Naive thymus-derived CD4-positive, alpha-beta T cell (primary cell): ENCODE data around the gene GFM1. TPM values are rescaled to one million over a fixed set of nuclear protein-coding genes. Genes with fewer than 3 reads are reported as not detected.
A peak's percentile ranks its signal among the peaks of the same experiment; 100 is the strongest.

ENCODE experiments used
- ATAC-seq: fragments of 150-1000 bp; cut with Tn5 transposase; 2 replicates; pipeline ENCODE4 v1.10.0; 2021; ENCODE audit warnings: mild to moderate bottlenecking, moderate library complexity
- CTCF ChIA-PET: fragments of 350-600 bp; sonication (Branson Sonifier 250); formaldehyde crosslinking; loops from one replicate; lab custom pipeline; 2021; ENCODE audit warnings: antibody characterized with exemption; lab: Charles Lee
- POLR2A ChIA-PET: fragments of 350-600 bp; sonication (Branson Sonifier 250); formaldehyde crosslinking; loops from one replicate; lab custom pipeline; 2021; ENCODE audit warnings: antibody characterized with exemption, inconsistent platforms; lab: Charles Lee
- DNase-seq, 9 donors: peaks; one replicate each; pipeline versions ENCODE4 v3.0.0 to v3.0.0-alpha.2; 2020 to 2022; ENCODE audit warnings: mixed read lengths in 1 of 9
- H3K27ac ChIP-seq: one replicate; pipeline ENCODE4 v1.7.0; 2013; ENCODE audit warnings: mild to moderate bottlenecking, low read depth, low read length, moderate library complexity
- H3K27me3 ChIP-seq, 2 donors: one replicate each; pipeline ENCODE4 v1.7.0; 2013; ENCODE audit warnings: low read length in 2 of 2, mild to moderate bottlenecking in 2 of 2, moderate library complexity in 2 of 2; ENCODE audit not compliant: control insufficient read depth in 2 of 2, insufficient read depth in 2 of 2
- H3K36me3 ChIP-seq, 3 experiments: 1 replicate in 2 of 3; 2 replicates in 1 of 3; pipeline ENCODE4 v1.7.0; 2013; ENCODE audit warnings: low read length in 3 of 3, mild to moderate bottlenecking in 3 of 3, moderate library complexity in 1 of 3; ENCODE audit not compliant: insufficient read depth in 3 of 3, control insufficient read depth in 2 of 3
- H3K4me1 ChIP-seq, 2 donors: one replicate each; pipeline ENCODE4 v1.7.0; 2013; ENCODE audit warnings: low read length in 2 of 2, mild to moderate bottlenecking in 2 of 2, moderate library complexity in 1 of 2; ENCODE audit not compliant: control insufficient read depth in 2 of 2, insufficient read depth in 2 of 2
- H3K4me3 ChIP-seq: 2 replicates; pipeline ENCODE4 v1.7.0; 2013; ENCODE audit warnings: mild to moderate bottlenecking, low read length
- H3K9me3 ChIP-seq, 3 experiments: 1 replicate in 2 of 3; 2 replicates in 1 of 3; pipeline ENCODE4 v1.7.0; 2013; ENCODE audit warnings: low read length in 3 of 3; ENCODE audit not compliant: control insufficient read depth in 2 of 3
- H3K27ac Mint-ChIP-seq, 9 donors: one replicate each; pipeline ENCODE4 v1.8.0; 2020 to 2022; ENCODE audit warnings: mixed read lengths in 9 of 9, mild to moderate bottlenecking in 8 of 9, moderate library complexity in 5 of 9, inconsistent platforms in 2 of 9
- H3K27me3 Mint-ChIP-seq, 5 donors: one replicate each; pipeline ENCODE4 v1.8.0; 2021 to 2022; ENCODE audit warnings: mixed read lengths in 5 of 5, mild to moderate bottlenecking in 1 of 5
- H3K36me3 Mint-ChIP-seq, 5 donors: one replicate each; pipeline ENCODE4 v1.8.0; 2020 to 2022; ENCODE audit warnings: mixed read lengths in 5 of 5, mild to moderate bottlenecking in 3 of 5, inconsistent platforms in 1 of 5
- H3K4me1 Mint-ChIP-seq, 7 donors: one replicate each; pipeline ENCODE4 v1.8.0; 2020 to 2022; ENCODE audit warnings: mixed read lengths in 7 of 7, mild to moderate bottlenecking in 3 of 7, inconsistent platforms in 1 of 7
- H3K4me3 Mint-ChIP-seq, 10 donors: one replicate each; pipeline ENCODE4 v1.8.0; 2020 to 2022; ENCODE audit warnings: mild to moderate bottlenecking in 10 of 10, mixed read lengths in 10 of 10, moderate library complexity in 6 of 10, inconsistent platforms in 2 of 10
- H3K9me3 Mint-ChIP-seq, 11 donors: one replicate each; pipeline ENCODE4 v1.8.0; 2020 to 2022; ENCODE audit warnings: mixed read lengths in 11 of 11, mild to moderate bottlenecking in 4 of 11, inconsistent platforms in 1 of 11, moderate library complexity in 1 of 11
- intact Hi-C, 2 donors: fragments of 100-400 bp; cut with micrococcal nuclease; formaldehyde crosslinking; loops; one replicate each; pipeline ENCODE4 v1.15.1; 2023
- polyA plus RNA-seq, 2 donors: library from polyadenylated mRNA; unstranded; fragments of 300-500 nt; fragmentation: Illumina TruSeq; gene quantifications; one replicate each; pipeline ENCODE4 v1.2.3, GENCODE V29; 2021
- total RNA-seq, 6 experiments: library from RNA in 5 of 6; stranded (reverse) in 5 of 6; gene quantifications; 1 replicate in 5 of 6; 2 replicates in 1 of 6; pipeline ENCODE4 v1.2.3 and lab custom pipeline; 2021 to 2026

Gene GFM1
- total and polyA plus RNA-seq, 7 experiments from 2014 or later, result 32.9 to 43.4 (median 41.1) TPM

DNA sequence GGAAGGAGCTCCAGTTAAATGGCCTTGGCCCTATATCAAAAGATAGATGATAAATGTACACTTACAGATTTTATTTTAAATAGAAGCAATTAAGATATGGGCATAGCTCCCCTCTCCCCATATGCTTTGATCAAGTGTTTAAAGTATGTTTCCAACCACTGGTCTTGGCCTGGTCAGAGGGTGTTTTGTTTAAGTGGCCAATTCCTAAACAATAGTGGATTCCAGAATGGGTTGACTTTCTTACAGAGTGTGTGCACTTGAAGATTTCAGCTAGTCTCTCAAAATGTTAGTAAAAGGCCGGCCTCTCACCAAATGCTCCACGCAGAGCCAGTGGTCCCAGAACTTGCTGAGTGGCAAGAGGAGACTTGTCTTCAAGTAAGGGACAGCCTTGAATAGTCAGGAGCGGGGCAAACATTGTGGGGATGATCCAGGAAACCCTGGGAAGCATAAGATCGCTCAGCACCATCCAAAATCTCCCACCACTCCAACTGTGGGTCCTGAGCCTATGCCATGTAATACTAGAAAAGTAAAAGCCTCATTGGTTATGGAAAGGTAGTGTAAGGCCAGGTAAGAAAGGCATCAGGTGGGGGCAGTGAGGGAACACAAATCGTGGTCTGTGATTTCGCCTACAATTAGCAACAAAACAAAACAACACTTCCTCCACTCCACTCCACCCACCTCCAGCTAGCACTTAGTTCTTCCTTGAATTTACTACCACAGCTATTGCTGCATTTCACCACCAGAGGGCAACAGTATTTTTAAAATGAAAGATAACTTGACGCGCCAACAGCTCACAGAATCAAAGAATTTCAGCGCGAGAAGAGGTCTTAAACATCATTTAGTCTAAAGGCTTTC lies 83.1 kb downstream of the GFM1 start:
- H3K27me3 Mint-ChIP-seq, result peaks cover 0 to 4% (median 0%) of the 10 kb centered on the region in 5 donors
- peak overlapping the region in 9 of 10 donors; percentile 42 to 75 (median 64) for H3K4me3 Mint-ChIP-seq
- no peaks in the 10 kb centered on the region for H3K27me3 ChIP-seq
- DNase-seq (peak in 7 of 9 donors; percentile 35 to 74 (median 63)), ATAC-seq (peak; percentile 79)
- H3K9me3 Mint-ChIP-seq, result no peaks in the 10 kb centered on the region
- H3K27ac ChIP-seq, result no peak overlapping the region
- no peaks in the 10 kb centered on the region for H3K36me3 ChIP-seq
- H3K27ac Mint-ChIP-seq, result peak overlapping the region; percentile 51 to 95 (median 90)
- ChIA-PET POLR2A (interaction anchor here (0.6 to 1.5 kb wide), 4 partner anchors 64 to 1951 kb away, joined by 3 to 4 read pairs (median 3); partner anchors contain the start of gene MFSD1), CTCF (interaction anchor here (0.6 to 4.7 kb wide), 20 partner anchors 9 to 1788 kb away, joined by 3 to 42 read pairs (median 4); partner anchors contain the start of genes GFM1 and MFSD1)
- H3K4me1 Mint-ChIP-seq, result peaks cover 10 to 62% (median 30%) of the 10 kb centered on the region in 7 donors
- intact Hi-C loops, result loop anchor here (1.0 to 2.0 kb wide), 6 partner anchors 55 to 1671 kb away; partner anchors contain the start of genes IFT80 (in 1 of the 2), LXN (in 1 of the 2) and SMC4 (in 1 of the 2)
- peaks cover 10% of the 10 kb centered on the region in 2 donors for H3K4me1 ChIP-seq
- no peaks in the 10 kb centered on the region for H3K9me3 ChIP-seq
- H3K4me3 ChIP-seq, result peak overlapping the region; percentile 18
- peaks cover 0 to 4% (median 0%) of the 10 kb centered on the region in 5 donors for H3K36me3 Mint-ChIP-seq

DNA sequence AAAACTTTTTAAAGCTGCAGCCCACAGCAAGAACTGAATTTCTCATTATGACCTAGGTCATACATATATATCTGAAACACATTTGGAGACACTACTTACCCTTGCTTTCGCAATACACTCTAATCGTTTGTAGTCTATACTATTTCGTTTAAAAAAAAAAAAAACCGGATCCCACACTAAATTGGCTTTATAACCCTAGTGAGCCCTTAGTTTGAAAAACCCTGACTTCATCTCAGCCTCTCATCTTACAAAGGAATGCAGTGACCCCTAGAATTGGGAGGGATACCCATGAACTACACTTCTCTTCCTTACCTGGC lies 83.7 kb downstream of the GFM1 start:
- H3K27me3 Mint-ChIP-seq, result peaks cover 0 to 4% (median 0%) of the 10 kb centered on the region in 5 donors
- no peaks in the 10 kb centered on the region for H3K9me3 Mint-ChIP-seq
- H3K4me3 Mint-ChIP-seq, result peak overlapping the region in 9 of 10 donors; percentile 42 to 75 (median 64)
- peak overlapping the region; percentile 18 for H3K4me3 ChIP-seq
- H3K27me3 ChIP-seq, result no peaks in the 10 kb centered on the region
- intact Hi-C loops, result no loop called here
- DNase-seq, result peak in 1 of 9 donors; percentile 15
- peaks cover 0 to under 1% (median 0%) of the 10 kb centered on the region in 5 donors for H3K36me3 Mint-ChIP-seq
- H3K27ac Mint-ChIP-seq, result peak overlapping the region in 5 of 9 donors; percentile 28 to 92 (median 51)
- no peaks in the 10 kb centered on the region for H3K36me3 ChIP-seq
- H3K4me1 ChIP-seq, result peaks cover 5 to 7% of the 10 kb centered on the region in 2 donors
- ATAC-seq, result no peak
- peaks cover 5 to 56% (median 24%) of the 10 kb centered on the region in 7 donors for H3K4me1 Mint-ChIP-seq
- CTCF ChIA-PET, result interaction anchor here (0.7 to 4.7 kb wide), 14 partner anchors 8 to 1788 kb away, joined by 3 to 42 read pairs (median 5); partner anchors contain the start of genes GFM1 and MFSD1
- no peak overlapping the region for H3K27ac ChIP-seq
- POLR2A ChIA-PET, result no interaction called here
- no peaks in the 10 kb centered on the region for H3K9me3 ChIP-seq

GRCh38 chr3:158728851-158729250 lies 84.5 kb downstream of the GFM1 start:
- no peaks in the 10 kb centered on the region for H3K9me3 ChIP-seq
- H3K4me3 ChIP-seq, result no peak overlapping the region
- Mint-ChIP-seq H3K4me3 (peak overlapping the region in 1 of 10 donors; percentile 19), H3K4me1 (peaks cover 0 to 50% (median 18%) of the 10 kb centered on the region in 7 donors), H3K27me3 (peaks cover 0 to 4% (median 0%) of the 10 kb centered on the region in 5 donors), H3K9me3 (peaks cover 0 to 1% (median 0%) of the 10 kb centered on the region in 11 donors), H3K36me3 (peaks cover 0 to 3% (median 0%) of the 10 kb centered on the region in 5 donors), H3K27ac (no peak overlapping the region)
- peaks cover 0 to 4% of the 10 kb centered on the region in 2 donors for H3K4me1 ChIP-seq
- H3K27me3 ChIP-seq, result no peaks in the 10 kb centered on the region
- CTCF ChIA-PET, result interaction anchor here (0.6 to 4.7 kb wide), 5 partner anchors 11 to 63 kb away, joined by 3 to 42 read pairs (median 5); no protein-coding TSS in a partner anchor
- POLR2A ChIA-PET, result no interaction called here
- intact Hi-C loops, result no loop called here
- H3K27ac ChIP-seq, result no peak overlapping the region
- ATAC-seq (no peak), DNase-seq (no peak)
- H3K36me3 ChIP-seq, result no peaks in the 10 kb centered on the region

DNA sequence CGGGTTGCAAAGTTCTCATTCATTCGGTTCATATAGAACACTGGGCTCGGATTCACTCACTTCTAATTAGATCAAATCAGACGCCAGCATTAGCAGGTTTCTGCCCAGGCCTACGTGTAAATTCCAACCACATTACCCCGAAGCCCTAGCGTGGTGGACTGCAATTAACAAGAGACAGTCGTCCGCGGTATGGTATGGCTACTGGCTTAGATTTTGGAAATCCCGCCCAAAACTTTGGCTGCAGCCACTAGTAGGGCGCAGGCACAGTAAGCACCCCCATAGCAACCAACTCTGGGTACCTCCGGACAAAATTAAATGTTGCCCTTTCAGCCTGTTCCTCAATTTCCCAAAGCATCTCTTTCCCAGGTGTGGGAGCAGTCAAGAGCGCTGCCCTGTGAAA lies 87.2 kb downstream of the GFM1 start:
- Mint-ChIP-seq H3K4me3 (peak overlapping the region; percentile 36 to 82 (median 65)), H3K36me3 (peaks cover 0 to 14% (median 2%) of the 10 kb centered on the region in 5 donors), H3K9me3 (peaks cover 0 to 14% (median 3%) of the 10 kb centered on the region in 11 donors), H3K27ac (no peak overlapping the region), H3K4me1 (peaks cover 0 to 31% (median 18%) of the 10 kb centered on the region in 7 donors), H3K27me3 (peaks cover 0 to 4% (median 0%) of the 10 kb centered on the region in 5 donors)
- Histone ChIP-seq H3K4me3 (peak overlapping the region; percentile 30), H3K36me3 (no peaks in the 10 kb centered on the region), H3K4me1 (peaks cover 0 to 4% of the 10 kb centered on the region in 2 donors), H3K27ac (no peak overlapping the region), H3K27me3 (no peaks in the 10 kb centered on the region), H3K9me3 (peaks cover 0 to 4% (median 0%) of the 10 kb centered on the region in 3 experiments)
- DNase-seq (no peak), ATAC-seq (no peak)
- intact Hi-C loops, result no loop called here
- POLR2A ChIA-PET, result no interaction called here
- CTCF ChIA-PET, result interaction anchor here (0.8 kb wide), 1 partner anchor 14 kb away, joined by 3 read pairs; no protein-coding TSS in a partner anchor

- H3K27me3 ChIP-seq, result no peaks in the 10 kb centered on the region
- peak within 1 kb of the TSS; percentile 30 for H3K4me3 ChIP-seq
- H3K27ac ChIP-seq, result no peak within 1 kb of the TSS
- H3K9me3 ChIP-seq, result peaks cover 0 to 4% (median 0%) of the 10 kb centered on the region in 3 experiments
- DNase-seq (peak in 5 of 9 donors; percentile 17 to 61 (median 23)), ATAC-seq (peak; percentile 73)
- Mint-ChIP-seq H3K9me3 (peaks cover 0 to 14% (median 3%) of the 10 kb centered on the region in 11 donors), H3K27ac (no peak within 1 kb of the TSS), H3K4me3 (peak within 1 kb of the TSS; percentile 36 to 82 (median 65)), H3K4me1 (peaks cover 0 to 24% (median 18%) of the 10 kb centered on the region in 7 donors), H3K36me3 (peaks cover 0 to 15% (median 2%) of the 10 kb centered on the region in 5 donors), H3K27me3 (peaks cover 0 to 4% (median 0%) of the 10 kb centered on the region in 5 donors)
- ChIA-PET CTCF (interaction anchor here (0.8 kb wide), 1 partner anchor 15 kb away, joined by 3 read pairs; no protein-coding TSS in a partner anchor), POLR2A (no interaction called here)
- no peaks in the 10 kb centered on the region for H3K36me3 ChIP-seq
- H3K4me1 ChIP-seq, result peaks cover 0 to 4% of the 10 kb centered on the region in 2 donors
- intact Hi-C loops, result no loop called here
Observed at GRCh38 chr3:158731938-158732855, 87.9 kb downstream of the GFM1 start, which contains the start of gene RARRES1. Gene RARRES1 (minus strand): TSS chr3:158732457. CDS start chr3:158732415, 42 bp downstream.
